DND-41 (cell line): ENCODE results near the gene FKBP8.

Experiments used
- ATAC-seq: fragments of 200-7000 bp; cut with Tn5 transposase; 3 replicates; pipeline ENCODE4 v1.9.1; 2021; ENCODE audit warnings: low read depth; ENCODE audit not compliant: insufficient read depth
- DNase-seq: peaks from one replicate; pipeline ENCODE4 v3.0.0-alpha.2; 2020
- H2AFZ ChIP-seq: 2 replicates; pipeline ENCODE4 v1.6.0; 2012; ENCODE audit warnings: low read depth, low read length
- H3K27ac ChIP-seq: 2 replicates; pipeline ENCODE4 v1.5.1; 2012; ENCODE audit warnings: low read length, inconsistent platforms
- H3K27me3 ChIP-seq: fragments of 200-600 bp; sonication (generic); 2 replicates; pipeline ENCODE4 v1.6.0; 2012; ENCODE audit warnings: low read length, mild to moderate bottlenecking, inconsistent platforms; ENCODE audit not compliant: insufficient read depth, poor library complexity
- H3K36me3 ChIP-seq: 2 replicates; pipeline ENCODE4 v1.5.1; 2012; ENCODE audit warnings: low read length, inconsistent platforms; ENCODE audit not compliant: insufficient read depth
- H3K4me1 ChIP-seq: 2 replicates; pipeline ENCODE4 v1.5.1; 2012; ENCODE audit warnings: mild to moderate bottlenecking, low read length; ENCODE audit not compliant: insufficient read depth
- H3K4me2 ChIP-seq: 2 replicates; pipeline ENCODE4 v1.6.0; 2012; ENCODE audit warnings: mild to moderate bottlenecking, moderate library complexity, low read length, inconsistent platforms; ENCODE audit not compliant: insufficient read depth
- H3K4me3 ChIP-seq, 2 experiments: fragments of 200-600 bp in 1 of 2; shearing (Covaris generic) in 1 of 2; 2 replicates each; pipeline ENCODE4 v1.5.1; 2012 to 2016; ENCODE audit warnings: inconsistent platforms in 2 of 2, low read length in 2 of 2, mild to moderate bottlenecking in 2 of 2, low read depth in 1 of 2, moderate library complexity in 1 of 2
- H3K79me2 ChIP-seq: 2 replicates; pipeline ENCODE4 v1.6.0; 2012; ENCODE audit warnings: low read length, inconsistent platforms; ENCODE audit not compliant: insufficient read depth
- H3K9ac ChIP-seq: 2 replicates; pipeline ENCODE4 v1.6.0; 2012; ENCODE audit warnings: low read depth, mild to moderate bottlenecking, inconsistent platforms, low read length, moderate library complexity
- H3K9me3 ChIP-seq: 2 replicates; pipeline ENCODE4 v1.5.1; 2012; ENCODE audit warnings: low read length, moderate library complexity, mild to moderate bottlenecking, inconsistent platforms; ENCODE audit not compliant: insufficient read depth, severe bottlenecking
- H4K20me1 ChIP-seq: 2 replicates; pipeline ENCODE4 v1.6.0; 2012; ENCODE audit warnings: low read length; ENCODE audit not compliant: insufficient read depth
- CTCF ChIP-seq: IDR thresholded peaks from 2 replicates; pipeline ENCODE4 v1.5.1; 2012; ENCODE audit warnings: borderline replicate concordance, low read length, moderate library complexity, mild to moderate bottlenecking; ENCODE audit not compliant: poor library complexity, severe bottlenecking; ENCODE audit errors: extremely low read depth
- EZH2 ChIP-seq: IDR thresholded peaks from 3 replicates; pipeline ENCODE4 v1.6.1; 2012; ENCODE audit warnings: borderline replicate concordance, low read depth, mild to moderate bottlenecking, moderate library complexity, low read length, inconsistent platforms; ENCODE audit not compliant: severe bottlenecking

Gene FKBP8

GRCh38 chr19:18500376-18500775, 43.0 kb downstream of the FKBP8 start:
- peaks cover 11% of the 10 kb centered on the region for H3K4me1 ChIP-seq
- H3K36me3 ChIP-seq: no peaks in the 10 kb centered on the region
- DNase-seq: no peak
- H3K27me3 ChIP-seq: no peaks in the 10 kb centered on the region
- 0 out of 2 replicates have a peak overlapping the region, but pooled peaks have one; percentile 21 for H3K27ac ChIP-seq
- H4K20me1 ChIP-seq: peaks cover 91% of the 10 kb centered on the region
- no peak overlapping the region for H2AFZ ChIP-seq
- H3K4me2 ChIP-seq: no peak overlapping the region
- no peak for ATAC-seq
- H3K9ac ChIP-seq: no peak overlapping the region
- H3K4me3 ChIP-seq: no peak overlapping the region
- H3K79me2 ChIP-seq: peaks cover 96% of the 10 kb centered on the region
- no peaks in the 10 kb centered on the region for H3K9me3 ChIP-seq
- TF ChIP-seq EZH2 (no peak), CTCF (no peak)

- Histone ChIP-seq H3K79me2 (peaks cover 96% of the 10 kb centered on the region), H3K4me1 (peaks cover 11% of the 10 kb centered on the region), H3K4me2 (no peak overlapping the region), H2AFZ (no peak overlapping the region), H3K4me3 (no peak overlapping the region), H3K9me3 (no peaks in the 10 kb centered on the region), H4K20me1 (peaks cover 91% of the 10 kb centered on the region), H3K9ac (no peak overlapping the region), H3K36me3 (no peaks in the 10 kb centered on the region), H3K27ac (no peak overlapping the region), H3K27me3 (no peaks in the 10 kb centered on the region)
- no peak for TF ChIP-seq CTCF
- no peak for TF ChIP-seq EZH2
- DNase-seq (no peak), ATAC-seq (no peak)
Observed at GRCh38 chr19:18499055-18499775, 44.2 kb downstream of the FKBP8 start.

- Histone ChIP-seq H3K4me1 (peaks cover 11% of the 10 kb centered on the region), H3K9ac (no peak overlapping the region)
- TF ChIP-seq CTCF: no peak
- TF ChIP-seq EZH2: no peak
Observed at GRCh38 chr19:18496980-18497256, 46.5 kb downstream of the FKBP8 start.

More at GRCh38 chr19:18496980-18497256, 46.5 kb downstream of the FKBP8 start:
- DNase-seq (no peak), ATAC-seq (no peak)
- no peak overlapping the region for H3K4me3 ChIP-seq
- no peak overlapping the region for H2AFZ ChIP-seq
- H3K36me3 ChIP-seq: no peaks in the 10 kb centered on the region
- H3K27ac ChIP-seq: no peak overlapping the region
- no peak overlapping the region for H3K4me2 ChIP-seq
- H3K9me3 ChIP-seq: no peaks in the 10 kb centered on the region
- H3K79me2 ChIP-seq: peaks cover 97% of the 10 kb centered on the region
- peaks cover 91% of the 10 kb centered on the region for H4K20me1 ChIP-seq
- H3K27me3 ChIP-seq: no peaks in the 10 kb centered on the region
